ENCODE measurements around the gene GLYATL3.
A peak's percentile ranks its signal among the peaks of the same experiment; 100 is the strongest.

The GLYATL3 gene

DNA sequence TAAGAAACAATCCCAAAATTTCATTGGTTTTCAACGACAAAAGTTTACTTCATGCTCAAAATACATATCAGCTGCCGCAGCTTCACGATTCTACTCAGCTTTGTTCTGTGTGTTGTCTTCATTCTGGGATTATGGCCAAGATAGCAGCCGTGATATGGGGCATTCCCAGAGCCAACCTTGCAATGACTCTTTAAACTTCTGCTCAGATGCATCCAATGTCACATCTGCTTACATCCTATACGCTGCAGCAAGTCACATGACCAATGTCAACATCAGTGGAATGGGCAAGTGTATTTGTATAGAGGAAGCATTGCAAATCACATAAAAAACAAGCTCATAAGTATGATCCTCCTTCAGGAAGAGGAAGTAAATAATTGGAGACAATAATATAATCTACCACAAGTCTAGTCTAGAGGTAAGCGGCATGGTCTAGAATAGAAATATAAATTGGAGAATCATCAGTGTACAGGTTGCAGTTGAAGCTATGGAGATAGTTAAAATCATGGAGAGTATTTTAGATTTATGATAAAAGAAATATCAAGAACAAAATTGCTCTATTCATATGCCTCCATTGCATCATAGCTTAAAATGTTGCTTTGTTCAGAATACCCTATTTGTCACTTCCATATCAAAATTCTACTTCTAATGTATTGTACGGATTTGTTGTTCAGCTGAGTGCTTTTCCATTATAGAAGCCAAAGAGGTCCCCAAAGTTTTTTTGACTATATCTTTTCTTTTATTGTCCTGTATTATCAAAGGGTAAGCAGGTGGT is 43.5 kb downstream of the GLYATL3 start:
- peaks cover 3 to 5% of the 10 kb centered on the region in 2 donors for H3K4me1 ChIP-seq (ENCODE audit: control insufficient read depth in 1 of 2, insufficient read depth in 2 of 2, low read length in 2 of 2)
- no peak overlapping the region for H3K9ac ChIP-seq (ENCODE audit: low read depth in 1 of 2, low read length in 2 of 2)
- no peaks in the 10 kb centered on the region for H3K27me3 ChIP-seq (ENCODE audit: control insufficient read depth in 1 of 2, insufficient read depth in 2 of 2, low read length in 2 of 2)
- no peak overlapping the region for H3K4me3 ChIP-seq (ENCODE audit: low read depth in 1 of 2, low read length in 2 of 2)
- no peaks in the 10 kb centered on the region for H3K9me3 ChIP-seq (ENCODE audit: control insufficient read depth in 1 of 2, low read length in 2 of 2)
- H3K36me3 ChIP-seq (ENCODE audit: control insufficient read depth in 1 of 2, insufficient read depth in 2 of 2, low read length in 2 of 2), result no peaks in the 10 kb centered on the region
- H3K27ac ChIP-seq (ENCODE audit: low read depth, low read length), result no peak overlapping the region

DNA sequence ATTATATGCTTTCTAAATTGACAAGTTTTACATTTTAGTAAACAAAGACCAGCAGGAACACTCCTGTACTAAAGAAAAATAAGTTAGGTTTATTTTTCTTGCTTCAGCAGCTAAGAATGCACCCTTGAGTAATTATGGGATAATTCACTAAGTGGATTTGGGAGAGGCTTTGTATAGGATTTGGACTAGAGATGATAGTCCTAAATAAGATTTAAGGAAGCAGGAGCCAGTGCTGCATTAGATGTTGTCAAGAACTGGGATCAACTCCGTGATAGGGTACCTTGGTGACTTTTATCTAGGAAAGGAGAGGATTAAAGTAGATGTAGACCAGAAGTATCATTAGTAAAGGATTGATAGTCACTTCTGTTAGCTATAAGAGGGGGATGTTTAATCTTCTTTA is 46.6 kb downstream of the GLYATL3 start:
- no peaks in the 10 kb centered on the region for H3K9me3 ChIP-seq (ENCODE audit: control insufficient read depth in 1 of 2, low read length in 2 of 2)
- no peak overlapping the region for H3K9ac ChIP-seq (ENCODE audit: low read depth in 1 of 2, low read length in 2 of 2)
- peaks cover 4 to 10% of the 10 kb centered on the region in 2 donors for H3K27me3 ChIP-seq (ENCODE audit: control insufficient read depth in 1 of 2, insufficient read depth in 2 of 2, low read length in 2 of 2)
- H3K4me3 ChIP-seq (ENCODE audit: low read depth in 1 of 2, low read length in 2 of 2), result no peak overlapping the region
- no peaks in the 10 kb centered on the region for H3K36me3 ChIP-seq (ENCODE audit: control insufficient read depth in 1 of 2, insufficient read depth in 2 of 2, low read length in 2 of 2)
- H3K27ac ChIP-seq (ENCODE audit: low read depth, low read length), result no peak overlapping the region
- H3K4me1 ChIP-seq (ENCODE audit: control insufficient read depth in 1 of 2, insufficient read depth in 2 of 2, low read length in 2 of 2), result peaks cover 6 to 14% of the 10 kb centered on the region in 2 donors

DNA sequence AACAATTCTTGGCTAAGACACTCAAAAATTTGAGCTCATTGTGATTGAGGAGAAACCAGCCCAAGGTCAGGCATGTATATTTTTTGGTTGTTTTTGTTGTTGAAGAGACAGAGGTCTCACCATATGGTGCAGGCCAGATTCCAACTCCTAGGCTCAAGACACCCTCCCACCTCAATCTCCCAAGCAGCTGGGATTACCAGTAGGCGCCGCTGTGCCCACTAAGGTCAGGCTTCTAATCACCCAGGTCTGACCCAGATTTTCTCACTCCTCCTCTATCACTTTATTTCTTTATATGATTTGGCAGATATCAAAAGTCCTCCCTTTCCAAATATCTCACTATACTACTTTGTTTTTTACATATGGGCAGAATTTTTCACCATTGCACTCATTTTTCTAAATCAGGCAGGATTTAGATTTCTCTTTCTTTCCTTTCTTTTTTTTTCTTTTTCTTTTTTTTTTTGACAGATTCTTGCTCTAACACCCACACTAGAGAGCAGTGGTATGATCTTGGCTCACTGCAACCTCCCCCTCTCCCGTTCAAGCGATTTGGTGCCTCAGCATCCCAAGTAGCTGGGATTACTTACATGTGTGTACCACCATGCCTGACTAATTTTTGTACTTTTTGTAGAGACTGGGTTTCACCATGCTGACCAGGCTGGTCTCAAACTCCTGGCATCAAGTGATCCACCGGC is 49.0 kb downstream of the GLYATL3 start:
- no peaks in the 10 kb centered on the region for H3K36me3 ChIP-seq (ENCODE audit: control insufficient read depth in 1 of 2, insufficient read depth in 2 of 2, low read length in 2 of 2)
- peaks cover 4 to 10% of the 10 kb centered on the region in 2 donors for H3K27me3 ChIP-seq (ENCODE audit: control insufficient read depth in 1 of 2, insufficient read depth in 2 of 2, low read length in 2 of 2)
- H3K4me3 ChIP-seq (ENCODE audit: low read depth in 1 of 2, low read length in 2 of 2), result no peak overlapping the region
- H3K9ac ChIP-seq (ENCODE audit: low read depth in 1 of 2, low read length in 2 of 2), result no peak overlapping the region
- peaks cover 10 to 15% of the 10 kb centered on the region in 2 donors for H3K4me1 ChIP-seq (ENCODE audit: control insufficient read depth in 1 of 2, insufficient read depth in 2 of 2, low read length in 2 of 2)
- H3K27ac ChIP-seq (ENCODE audit: low read depth, low read length), result no peak overlapping the region
- no peaks in the 10 kb centered on the region for H3K9me3 ChIP-seq (ENCODE audit: control insufficient read depth in 1 of 2, low read length in 2 of 2)

DNA sequence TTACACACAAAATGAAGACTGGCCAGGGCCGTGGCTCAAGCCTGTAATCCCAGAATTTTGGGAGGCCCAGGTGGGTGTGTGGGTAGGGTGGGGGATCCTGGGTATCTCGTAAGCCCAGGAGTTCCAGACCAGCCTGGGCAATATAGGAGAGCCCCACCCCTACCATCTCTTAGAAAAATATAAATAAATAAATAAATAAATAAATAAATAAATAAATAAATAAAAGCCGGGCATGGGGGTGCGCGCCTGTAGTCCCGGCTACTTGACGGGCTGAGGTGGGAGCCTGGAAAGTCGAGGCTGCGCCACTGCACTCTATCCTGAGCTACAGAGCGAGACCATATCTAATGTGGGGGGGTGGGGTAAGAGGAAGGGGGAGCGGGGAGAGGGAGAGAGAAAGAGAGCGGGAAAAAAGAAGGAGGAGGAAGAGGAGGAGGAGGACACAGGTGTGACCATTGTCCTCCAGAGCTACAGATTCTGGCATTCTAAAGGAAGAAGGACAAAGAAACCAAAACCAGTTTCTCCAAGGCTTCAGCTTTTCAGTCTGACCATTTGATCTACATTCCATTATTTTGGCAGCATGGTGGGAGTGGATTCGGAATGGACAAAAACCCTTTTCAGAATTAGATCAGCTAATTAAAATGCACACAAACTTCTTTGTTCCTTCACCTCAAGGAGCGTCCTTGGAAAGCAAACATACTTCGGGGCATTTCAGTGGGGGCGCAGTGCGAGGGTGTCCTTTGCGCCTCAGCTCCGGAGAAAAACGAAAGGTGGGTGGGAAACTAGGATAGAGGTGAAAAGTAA is 50.2 kb downstream of the GLYATL3 start:
- H3K4me3 ChIP-seq (ENCODE audit: low read depth in 1 of 2, low read length in 2 of 2), result peak overlapping the region; percentile 85 to 97
- peaks cover 4 to 10% of the 10 kb centered on the region in 2 donors for H3K27me3 ChIP-seq (ENCODE audit: control insufficient read depth in 1 of 2, insufficient read depth in 2 of 2, low read length in 2 of 2)
- H3K36me3 ChIP-seq (ENCODE audit: control insufficient read depth in 1 of 2, insufficient read depth in 2 of 2, low read length in 2 of 2), result no peaks in the 10 kb centered on the region
- no peaks in the 10 kb centered on the region for H3K9me3 ChIP-seq (ENCODE audit: control insufficient read depth in 1 of 2, low read length in 2 of 2)
- peaks cover 15 to 18% of the 10 kb centered on the region in 2 donors for H3K4me1 ChIP-seq (ENCODE audit: control insufficient read depth in 1 of 2, insufficient read depth in 2 of 2, low read length in 2 of 2)
- no peak overlapping the region for H3K27ac ChIP-seq (ENCODE audit: low read depth, low read length)
- H3K9ac ChIP-seq (ENCODE audit: low read depth in 1 of 2, low read length in 2 of 2), result peak overlapping the region; percentile 58 to 83

DNA sequence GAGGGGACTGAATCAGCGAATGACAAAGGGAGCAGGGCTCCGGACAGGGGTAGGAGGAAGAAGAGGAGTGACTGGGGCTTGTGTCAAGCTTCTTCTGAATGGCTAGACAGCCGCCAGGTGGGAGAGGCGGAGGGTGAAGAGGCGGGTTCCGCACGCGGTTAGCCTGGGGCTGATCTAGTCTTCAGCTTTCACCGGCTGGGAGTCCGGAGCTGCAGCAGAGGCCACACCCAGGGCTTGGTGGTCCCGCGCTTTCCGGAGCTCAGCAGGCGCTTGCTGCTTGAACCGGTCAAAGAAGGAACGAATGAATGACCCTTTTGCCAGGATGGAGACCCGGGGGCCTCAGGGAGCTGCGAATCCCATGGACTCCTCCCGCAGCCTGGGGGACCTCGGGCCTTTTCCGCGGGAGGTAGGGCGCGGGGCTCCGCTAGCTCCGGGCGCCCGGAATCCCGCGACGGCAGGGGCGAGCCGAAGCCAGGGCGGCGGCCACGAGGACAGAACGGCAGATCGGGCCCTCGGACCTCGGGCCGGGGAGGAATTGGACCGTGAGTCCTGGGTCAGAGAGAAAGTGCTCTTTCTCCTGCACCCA is 50.9 kb downstream of the GLYATL3 start, which contains the start of gene C6orf141:
Gene C6orf141 (plus strand): TSS at position 177 of the 586 bp plus-strand sequence. CDS start 125 bp downstream, at position 302.
- H3K4me1 ChIP-seq (ENCODE audit: control insufficient read depth in 1 of 2, insufficient read depth in 2 of 2, low read length in 2 of 2), result peaks cover 15 to 19% of the 10 kb centered on the region in 2 donors
- peak within 1 kb of the TSS; percentile 85 to 97 for H3K4me3 ChIP-seq (ENCODE audit: low read depth in 1 of 2, low read length in 2 of 2)
- peak within 1 kb of the TSS; percentile 58 to 83 for H3K9ac ChIP-seq (ENCODE audit: low read depth in 1 of 2, low read length in 2 of 2)
- peak within 1 kb of the TSS; percentile 41 for H3K27ac ChIP-seq (ENCODE audit: low read depth, low read length)
- peaks cover 4 to 10% of the 10 kb centered on the region in 2 donors for H3K27me3 ChIP-seq (ENCODE audit: control insufficient read depth in 1 of 2, insufficient read depth in 2 of 2, low read length in 2 of 2)
- H3K36me3 ChIP-seq (ENCODE audit: control insufficient read depth in 1 of 2, insufficient read depth in 2 of 2, low read length in 2 of 2), result no peaks in the 10 kb centered on the region
- H3K9me3 ChIP-seq (ENCODE audit: control insufficient read depth in 1 of 2, low read length in 2 of 2), result no peaks in the 10 kb centered on the region

DNA sequence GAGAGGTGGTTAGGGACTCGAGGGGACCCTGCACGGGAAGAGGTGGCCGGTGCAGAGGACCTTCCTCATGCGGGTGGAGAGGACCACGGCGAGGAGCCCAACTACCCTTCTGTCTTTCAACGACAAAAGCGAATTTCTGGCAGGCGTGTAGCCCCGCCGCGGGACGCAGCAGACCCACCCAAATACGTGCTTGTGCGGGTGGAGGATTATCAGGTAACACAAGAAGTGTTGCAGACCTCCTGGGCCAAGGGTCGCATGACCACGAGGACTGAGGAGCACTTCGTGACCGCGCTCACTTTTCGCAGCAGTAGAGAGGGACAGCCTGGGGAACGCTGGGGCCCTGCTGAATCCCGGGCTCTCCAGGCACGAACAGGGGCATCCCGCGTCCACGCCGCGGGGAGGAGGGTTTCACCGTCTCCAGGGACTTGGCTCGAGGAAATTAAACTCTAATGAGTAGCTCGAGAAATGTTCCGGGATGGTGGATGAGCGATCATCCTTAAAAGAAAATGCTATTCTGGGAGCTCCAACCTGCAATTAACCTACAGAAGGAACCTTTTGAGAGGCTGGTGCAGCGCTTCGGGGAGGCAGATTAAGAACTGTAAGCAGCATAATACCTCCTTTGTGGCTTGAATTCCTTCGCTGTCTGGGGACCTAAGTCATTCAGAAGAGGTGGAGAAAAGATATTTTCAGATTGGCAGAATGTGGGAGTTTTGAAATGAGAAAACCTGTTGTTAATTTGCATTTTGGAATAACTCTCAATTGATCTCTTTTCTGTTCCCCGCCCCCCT is 51.5 kb downstream of the GLYATL3 start:
- H3K4me1 ChIP-seq (ENCODE audit: control insufficient read depth in 1 of 2, insufficient read depth in 2 of 2, low read length in 2 of 2), result peaks cover 15 to 24% of the 10 kb centered on the region in 2 donors
- H3K9ac ChIP-seq (ENCODE audit: low read depth in 1 of 2, low read length in 2 of 2), result peak overlapping the region; percentile 58 to 83
- H3K9me3 ChIP-seq (ENCODE audit: control insufficient read depth in 1 of 2, low read length in 2 of 2), result no peaks in the 10 kb centered on the region
- H3K4me3 ChIP-seq (ENCODE audit: low read depth in 1 of 2, low read length in 2 of 2), result peak overlapping the region; percentile 85 to 97
- peak overlapping the region; percentile 41 for H3K27ac ChIP-seq (ENCODE audit: low read depth, low read length)
- H3K27me3 ChIP-seq (ENCODE audit: control insufficient read depth in 1 of 2, insufficient read depth in 2 of 2, low read length in 2 of 2), result peaks cover 4 to 10% of the 10 kb centered on the region in 2 donors
- no peaks in the 10 kb centered on the region for H3K36me3 ChIP-seq (ENCODE audit: control insufficient read depth in 1 of 2, insufficient read depth in 2 of 2, low read length in 2 of 2)

DNA sequence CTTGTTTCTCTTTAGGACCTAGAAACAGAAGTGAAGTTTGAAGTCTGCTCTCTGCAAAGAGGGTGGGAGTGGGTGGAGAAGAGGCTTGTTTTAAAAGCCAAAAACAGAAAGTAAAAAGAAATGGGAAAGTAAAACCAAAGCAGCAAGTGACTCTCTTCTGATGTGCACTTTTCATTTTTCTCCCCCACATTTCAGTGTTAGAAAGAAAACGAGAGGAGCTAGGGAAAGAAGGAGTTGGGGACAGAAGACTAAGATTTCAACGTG is 52.1 kb downstream of the GLYATL3 start:
- Histone ChIP-seq H3K36me3 (ENCODE audit: control insufficient read depth in 1 of 2, insufficient read depth in 2 of 2, low read length in 2 of 2) (no peaks in the 10 kb centered on the region), H3K27me3 (ENCODE audit: control insufficient read depth in 1 of 2, insufficient read depth in 2 of 2, low read length in 2 of 2) (peaks cover 4 to 10% of the 10 kb centered on the region in 2 donors), H3K4me1 (ENCODE audit: control insufficient read depth in 1 of 2, insufficient read depth in 2 of 2, low read length in 2 of 2) (peaks cover 16 to 24% of the 10 kb centered on the region in 2 donors), H3K9ac (ENCODE audit: low read depth in 1 of 2, low read length in 2 of 2) (peak overlapping the region; percentile 58 to 83), H3K27ac (ENCODE audit: low read depth, low read length) (no peak overlapping the region), H3K4me3 (ENCODE audit: low read depth in 1 of 2, low read length in 2 of 2) (peak overlapping the region; percentile 85 to 97), H3K9me3 (ENCODE audit: control insufficient read depth in 1 of 2, low read length in 2 of 2) (no peaks in the 10 kb centered on the region)

DNA sequence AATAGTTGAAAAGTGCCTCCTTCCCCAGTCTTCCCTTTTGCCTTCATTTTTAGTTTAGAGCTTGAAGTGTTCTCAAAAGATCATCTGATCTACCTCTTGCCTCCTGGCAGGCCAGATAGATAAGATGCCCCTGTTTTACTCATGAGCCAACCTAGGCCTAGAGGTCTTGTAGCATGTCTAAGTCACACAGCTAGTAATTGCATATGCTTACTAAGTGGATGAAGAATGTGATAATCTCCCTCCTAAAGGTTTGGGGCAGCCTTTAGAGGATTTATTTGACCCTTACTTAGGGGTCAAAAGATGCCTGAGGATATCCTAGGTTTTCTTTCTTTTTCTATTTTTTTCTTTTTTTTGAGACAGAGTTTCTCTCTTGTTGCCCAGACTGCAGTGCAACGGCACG is 52.9 kb downstream of the GLYATL3 start:
- H3K27ac ChIP-seq (ENCODE audit: low read depth, low read length), result no peak overlapping the region
- H3K4me1 ChIP-seq (ENCODE audit: control insufficient read depth in 1 of 2, insufficient read depth in 2 of 2, low read length in 2 of 2), result peaks cover 19 to 24% of the 10 kb centered on the region in 2 donors
- H3K36me3 ChIP-seq (ENCODE audit: control insufficient read depth in 1 of 2, insufficient read depth in 2 of 2, low read length in 2 of 2), result no peaks in the 10 kb centered on the region
- peaks cover 4 to 10% of the 10 kb centered on the region in 2 donors for H3K27me3 ChIP-seq (ENCODE audit: control insufficient read depth in 1 of 2, insufficient read depth in 2 of 2, low read length in 2 of 2)
- H3K4me3 ChIP-seq (ENCODE audit: low read depth in 1 of 2, low read length in 2 of 2), result peak overlapping the region; percentile 85 to 97
- H3K9ac ChIP-seq (ENCODE audit: low read depth in 1 of 2, low read length in 2 of 2), result no peak overlapping the region
- H3K9me3 ChIP-seq (ENCODE audit: control insufficient read depth in 1 of 2, low read length in 2 of 2), result no peaks in the 10 kb centered on the region

DNA sequence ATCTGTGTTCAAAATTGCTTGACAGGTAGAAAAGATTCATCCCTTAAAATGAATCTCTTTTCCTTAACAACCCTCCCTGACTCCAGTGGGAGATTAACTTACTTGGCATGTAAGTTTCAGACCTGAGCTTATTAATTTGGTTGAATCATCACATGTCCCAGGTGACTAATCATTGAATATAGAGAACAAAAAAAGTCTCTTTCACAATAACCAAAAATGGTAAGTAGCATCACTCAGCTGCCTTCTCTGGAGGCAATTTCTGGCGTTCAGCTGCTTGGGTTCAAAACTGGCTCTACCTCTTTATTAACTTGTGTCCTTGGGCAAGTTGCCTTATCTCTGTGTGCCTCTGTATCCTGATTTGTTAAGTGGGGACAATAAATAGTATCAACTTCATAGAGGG is 53.7 kb downstream of the GLYATL3 start:
- peaks cover 19 to 24% of the 10 kb centered on the region in 2 donors for H3K4me1 ChIP-seq (ENCODE audit: control insufficient read depth in 1 of 2, insufficient read depth in 2 of 2, low read length in 2 of 2)
- peaks cover 4 to 10% of the 10 kb centered on the region in 2 donors for H3K27me3 ChIP-seq (ENCODE audit: control insufficient read depth in 1 of 2, insufficient read depth in 2 of 2, low read length in 2 of 2)
- H3K36me3 ChIP-seq (ENCODE audit: control insufficient read depth in 1 of 2, insufficient read depth in 2 of 2, low read length in 2 of 2), result no peaks in the 10 kb centered on the region
- H3K9me3 ChIP-seq (ENCODE audit: control insufficient read depth in 1 of 2, low read length in 2 of 2), result no peaks in the 10 kb centered on the region
- no peak overlapping the region for H3K27ac ChIP-seq (ENCODE audit: low read depth, low read length)
- peak overlapping the region in 1 of 2 donors; percentile 21 for H3K4me3 ChIP-seq (ENCODE audit: low read depth in 1 of 2, low read length in 2 of 2)
- no peak overlapping the region for H3K9ac ChIP-seq (ENCODE audit: low read depth in 1 of 2, low read length in 2 of 2)
